Esophagus squamous epithelium (tissue), 5 donors: ENCODE results near the gene UNC13D. TPM values are rescaled to one million over a fixed set of nuclear protein-coding genes. Genes with fewer than 3 reads are reported as not detected.
A peak's percentile ranks its signal among the peaks of the same experiment; 100 is the strongest.
"Not testable (repeated sequence)": the region's sequence is repeated elsewhere in the genome, so short reads cannot be mapped to it uniquely, and the experiment has no call there.

ENCODE experiments used
- DNase-seq: peaks from one replicate; lab custom pipeline; 2025; lab: John Stamatoyannopoulos, UW
- H3K27ac ChIP-seq, 4 donors: fragments of 200-600 bp; sonication (generic); one replicate each; pipeline ENCODE4 v1.5.1; 2016 to 2019; ENCODE audit warnings: mild to moderate bottlenecking in 1 of 4
- H3K27me3 ChIP-seq, 4 donors: fragments of 200-600 bp; sonication (generic); 1 replicate in 3 of 4; 2 replicates in 1 of 4; pipeline versions ENCODE4 v1.5.1 to v1.6.0; 2017 to 2021; ENCODE audit warnings: antibody characterized with exemption in 1 of 4
- H3K36me3 ChIP-seq, 3 donors: fragments of 200-600 bp; sonication (generic); one replicate each; pipeline ENCODE4 v1.5.1; 2016 to 2019
- H3K4me1 ChIP-seq, 3 donors: fragments of 200-600 bp; sonication (generic); one replicate each; pipeline ENCODE4 v1.5.1; 2017 to 2019
- H3K4me3 ChIP-seq, 4 donors: fragments of 200-600 bp; sonication (generic); 1 replicate in 3 of 4; 2 replicates in 1 of 4; pipeline ENCODE4 v1.5.1; 2016 to 2019; ENCODE audit warnings: mild to moderate bottlenecking in 2 of 4, moderate library complexity in 1 of 4
- H3K9me3 ChIP-seq, 3 donors: fragments of 200-600 bp; sonication (generic); one replicate each; pipeline ENCODE4 v1.5.1; 2016 to 2019
- POLR2A ChIP-seq, 4 donors: fragments of 450-650 bp; IDR thresholded peaks; one replicate each; pipeline ENCODE4 v1.6.1; 2017; ENCODE audit warnings: antibody characterized with exemption in 4 of 4, mild to moderate bottlenecking in 4 of 4, moderate library complexity in 3 of 4
- WGBS, 2 donors: methylation state at CpG; one replicate each; pipeline ENCODE4 v1.1.5; 2018; 5-methylcytosine and 5-hydroxymethylcytosine counted together
- intact Hi-C: fragments of 100-400 bp; cut with DNase I; formaldehyde crosslinking; loops from one replicate; pipeline ENCODE4 v1.15.0; 2022
- total RNA-seq, 4 donors: library from RNA; depleted of rRNA; stranded (reverse); fragments of >200 nt; gene quantifications; one replicate each; pipeline ENCODE4 v1.1.0, GENCODE V29; 2016
- TF ChIP-seq, protein P1 (sequence below), 6 experiments: fragments of 450-650 bp in 4 of 6; fragments of 200-600 bp in 2 of 6; sonication (generic) in 2 of 6; IDR thresholded peaks; one replicate each; pipeline ENCODE4 v1.5.1; 2016 to 2019; ENCODE audit warnings: antibody characterized with exemption in 6 of 6, mild to moderate bottlenecking in 4 of 6, moderate library complexity in 4 of 6
- donor health status: DM: yes; HTN: yes; CAD: no.

Gene UNC13D
- total RNA-seq, 4 donors from 2014 or later = 16.5 to 21.5 (median 16.9) TPM

DNA sequence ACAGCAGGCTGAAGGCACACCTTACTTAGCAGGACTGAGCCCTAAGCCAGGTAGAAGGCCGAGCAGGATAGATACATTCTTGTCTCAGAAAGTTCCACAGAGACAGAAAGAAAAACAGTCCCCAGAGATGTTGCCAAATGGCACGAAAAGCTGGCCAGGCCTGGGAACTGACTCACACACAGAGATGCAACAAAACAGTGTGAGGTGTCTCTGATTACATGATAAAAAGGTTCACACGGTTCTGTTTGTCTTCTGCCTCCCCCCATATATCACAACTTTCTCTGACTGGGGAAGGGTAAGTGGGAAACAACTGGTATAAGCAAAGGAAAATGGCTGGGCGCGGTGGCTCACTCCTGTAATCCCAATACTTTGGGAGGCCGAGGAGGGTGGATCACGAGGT, 9.2 kb upstream of the UNC13D start:
- no peaks in the 10 kb centered on the region for H3K9me3 ChIP-seq
- TF ChIP-seq POLR2A (IDR thresholded peaks at IDR 0.05) = no peak
- TF ChIP-seq, protein P1, sequence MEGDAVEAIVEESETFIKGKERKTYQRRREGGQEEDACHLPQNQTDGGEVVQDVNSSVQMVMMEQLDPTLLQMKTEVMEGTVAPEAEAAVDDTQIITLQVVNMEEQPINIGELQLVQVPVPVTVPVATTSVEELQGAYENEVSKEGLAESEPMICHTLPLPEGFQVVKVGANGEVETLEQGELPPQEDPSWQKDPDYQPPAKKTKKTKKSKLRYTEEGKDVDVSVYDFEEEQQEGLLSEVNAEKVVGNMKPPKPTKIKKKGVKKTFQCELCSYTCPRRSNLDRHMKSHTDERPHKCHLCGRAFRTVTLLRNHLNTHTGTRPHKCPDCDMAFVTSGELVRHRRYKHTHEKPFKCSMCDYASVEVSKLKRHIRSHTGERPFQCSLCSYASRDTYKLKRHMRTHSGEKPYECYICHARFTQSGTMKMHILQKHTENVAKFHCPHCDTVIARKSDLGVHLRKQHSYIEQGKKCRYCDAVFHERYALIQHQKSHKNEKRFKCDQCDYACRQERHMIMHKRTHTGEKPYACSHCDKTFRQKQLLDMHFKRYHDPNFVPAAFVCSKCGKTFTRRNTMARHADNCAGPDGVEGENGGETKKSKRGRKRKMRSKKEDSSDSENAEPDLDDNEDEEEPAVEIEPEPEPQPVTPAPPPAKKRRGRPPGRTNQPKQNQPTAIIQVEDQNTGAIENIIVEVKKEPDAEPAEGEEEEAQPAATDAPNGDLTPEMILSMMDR (IDR thresholded peaks at IDR 0.05) = no peak
- intact Hi-C loops = no loop called here
- no peak for DNase-seq
- WGBS, 2 donors = 64 to 66% methylated on average over 7 of the region's 7 CpGs
- H3K27ac ChIP-seq = peak overlapping the region; percentile 29 to 99 (median 79)
- peaks cover 17 to 84% (median 41%) of the 10 kb centered on the region in 3 donors for H3K4me1 ChIP-seq
- peaks cover 18 to 47% (median 25%) of the 10 kb centered on the region in 3 donors for H3K36me3 ChIP-seq
- peak overlapping the region in 1 of 4 donors; percentile 98 for H3K4me3 ChIP-seq
- no peaks in the 10 kb centered on the region for H3K27me3 ChIP-seq

DNA sequence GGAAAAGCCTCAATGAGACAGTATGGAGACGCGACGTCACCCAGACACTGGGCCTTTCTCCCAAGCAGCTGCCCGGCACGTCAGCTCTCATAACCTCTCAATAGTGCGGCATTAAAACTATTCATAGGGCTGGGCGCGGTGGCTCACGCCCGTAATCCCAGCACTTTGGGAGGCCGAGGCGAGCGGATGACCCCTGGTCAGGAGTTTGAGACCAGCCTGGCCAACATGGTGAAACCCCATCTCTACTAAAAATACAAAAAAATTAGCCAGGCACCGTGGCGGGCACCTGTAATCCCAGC, 7.4 kb upstream of the UNC13D start:
- H3K27ac ChIP-seq = peak overlapping the region in 1 of 4 donors; percentile 16
- H3K27me3 ChIP-seq, intact Hi-C loops, DNase-seq, H3K9me3 ChIP-seq, H3K4me3 ChIP-seq: not testable (repeated sequence)
- H3K36me3 ChIP-seq = peaks cover 35 to 65% (median 42%) of the 10 kb centered on the region in 3 donors
- WGBS, 2 donors = 86 to 93% methylated on average over 9 to 15 of the region's 15 CpGs
- peaks cover 17 to 90% (median 55%) of the 10 kb centered on the region in 3 donors for H3K4me1 ChIP-seq

DNA sequence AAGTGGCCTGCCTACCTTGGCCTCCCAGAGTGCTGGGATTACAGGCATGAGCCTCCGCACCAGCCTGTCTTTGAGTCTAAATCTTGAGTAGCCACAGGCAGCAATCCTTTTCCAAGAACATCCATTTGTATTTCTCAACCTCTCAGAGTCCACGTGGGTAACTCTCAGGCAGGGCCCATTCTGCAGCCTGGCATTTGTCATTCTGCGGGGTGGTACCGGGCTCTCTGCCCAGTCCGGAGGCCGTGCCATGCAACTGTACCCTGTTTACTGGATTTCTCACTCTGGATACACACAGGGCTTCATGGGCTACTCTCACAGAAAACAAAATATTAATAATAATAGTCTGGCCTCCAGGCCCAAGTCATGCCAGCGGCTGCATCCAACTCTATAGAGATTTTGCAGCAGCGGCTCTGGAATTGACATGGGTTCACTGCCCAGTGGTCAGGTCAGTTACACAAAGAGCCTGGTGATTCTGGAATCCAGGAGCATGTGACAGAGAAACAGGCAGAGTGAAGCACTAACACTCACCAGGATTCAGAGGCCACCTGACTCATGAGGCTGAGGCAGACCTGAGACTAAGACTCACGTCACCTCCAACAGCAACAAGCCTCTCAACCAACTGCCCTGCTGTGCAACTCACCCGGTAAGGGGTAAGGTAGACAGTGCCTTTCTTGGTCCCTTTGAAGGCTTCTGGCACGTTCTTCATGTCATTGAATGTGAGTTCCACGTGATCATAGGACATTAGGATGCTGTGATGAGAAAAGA, 6.9 kb upstream of the UNC13D start:
- peak overlapping the region in 1 of 4 donors; percentile 16 for H3K27ac ChIP-seq
- H3K36me3 ChIP-seq = peaks cover 41 to 70% (median 47%) of the 10 kb centered on the region in 3 donors

DNA sequence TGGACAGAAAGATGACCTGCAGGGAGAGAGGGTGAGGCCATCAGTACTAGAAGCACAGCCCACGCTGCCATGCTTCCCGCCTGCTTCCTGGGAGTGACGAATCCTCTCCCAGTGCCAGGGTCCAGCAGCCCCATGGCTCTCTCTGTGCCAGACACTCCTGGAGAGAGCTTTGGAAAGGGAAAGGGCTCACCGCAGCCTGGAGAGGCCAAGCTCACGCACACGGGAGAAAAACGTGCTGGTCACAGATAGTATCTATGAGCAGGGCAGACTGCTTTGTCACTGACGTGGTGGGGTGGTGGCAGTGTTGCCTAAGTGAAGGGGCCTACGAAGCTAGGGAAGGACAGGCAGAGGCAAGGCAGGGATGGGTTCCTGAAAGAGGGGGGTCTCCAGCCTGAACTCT, 5.5 kb upstream of the UNC13D start:
- no peaks in the 10 kb centered on the region for H3K9me3 ChIP-seq
- no peaks in the 10 kb centered on the region for H3K27me3 ChIP-seq
- peaks cover 35 to 100% (median 68%) of the 10 kb centered on the region in 3 donors for H3K4me1 ChIP-seq
- TF ChIP-seq, protein P1 (IDR thresholded peaks at IDR 0.05) = no peak
- TF ChIP-seq POLR2A (IDR thresholded peaks at IDR 0.05) = no peak
- peaks cover 41 to 74% (median 49%) of the 10 kb centered on the region in 3 donors for H3K36me3 ChIP-seq
- no peak for DNase-seq
- no peak overlapping the region for H3K4me3 ChIP-seq
- intact Hi-C loops = no loop called here
- 79 to 82% methylated on average over 5 to 7 of the region's 9 CpGs for WGBS, 2 donors
- peak overlapping the region in 3 of 4 donors; percentile 11 to 95 (median 90) for H3K27ac ChIP-seq

More for the DNA sequence above, 6.9 kb upstream of the UNC13D start:
- no peak for DNase-seq
- intact Hi-C loops = no loop called here
- Histone ChIP-seq H3K27me3 (no peaks in the 10 kb centered on the region), H3K4me1 (peaks cover 22 to 90% (median 55%) of the 10 kb centered on the region in 3 donors), H3K9me3 (no peaks in the 10 kb centered on the region), H3K4me3 (no peak overlapping the region)
- TF ChIP-seq, protein P1 (IDR thresholded peaks at IDR 0.05) = no peak
- WGBS, 2 donors = 87 to 91% methylated on average over 9 to 10 of the region's 12 CpGs

DNA sequence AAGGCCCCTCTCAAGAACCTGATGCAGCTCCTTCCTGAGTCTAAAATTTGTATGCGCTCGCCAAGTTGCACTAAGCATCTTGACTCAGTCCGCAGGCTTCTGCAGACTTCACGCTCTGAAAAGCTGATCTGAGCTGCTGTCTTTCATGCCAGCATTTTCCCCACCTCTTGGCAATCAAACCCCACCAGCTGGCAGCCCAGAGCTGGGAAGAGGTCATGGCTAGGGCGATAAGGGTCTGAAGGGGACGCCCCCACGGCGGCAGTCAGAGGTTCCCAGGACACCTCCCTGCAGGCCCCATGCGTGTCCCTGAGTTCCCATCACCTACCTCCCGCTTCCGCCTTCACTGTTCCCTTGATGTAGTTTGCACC, 5.1 kb upstream of the UNC13D start:
- WGBS, 2 donors = 78 to 88% methylated on average over 9 to 11 of the region's 11 CpGs
- TF ChIP-seq, protein P1 (IDR thresholded peaks at IDR 0.05) = no peak
- no peak for TF ChIP-seq POLR2A (IDR thresholded peaks at IDR 0.05)
- no peaks in the 10 kb centered on the region for H3K27me3 ChIP-seq
- intact Hi-C loops = no loop called here
- no peak overlapping the region for H3K4me3 ChIP-seq
- H3K9me3 ChIP-seq = no peaks in the 10 kb centered on the region
- peaks cover 36 to 100% (median 69%) of the 10 kb centered on the region in 3 donors for H3K4me1 ChIP-seq
- no peak for DNase-seq
- H3K27ac ChIP-seq = peak overlapping the region; percentile 23 to 95 (median 90)
- peaks cover 41 to 74% (median 49%) of the 10 kb centered on the region in 3 donors for H3K36me3 ChIP-seq
